MG63 (cell line): ENCODE results near the gene PDCD10. TPM values are rescaled to one million over a fixed set of nuclear protein-coding genes. Genes with fewer than 3 reads are reported as not detected.

Experiments used
- DNase-seq: peaks from one replicate; pipeline ENCODE4 v3.0.0-alpha.2; 2020
- H3K27me3 ChIP-seq: fragments of 250-450 bp; sonication (Bioruptor Pico); 2 replicates; pipeline ENCODE4 v1.5.1; 2020; ENCODE audit warnings: mild to moderate bottlenecking, moderate library complexity
- H3K36me3 ChIP-seq: fragments of 250-450 bp; sonication (Bioruptor Pico); 2 replicates; pipeline ENCODE4 v1.5.1; 2020; ENCODE audit warnings: mild to moderate bottlenecking, moderate library complexity
- H3K4me3 ChIP-seq: fragments of 250-450 bp; sonication (Bioruptor Pico); 2 replicates; pipeline ENCODE4 v1.5.1; 2020; ENCODE audit warnings: mild to moderate bottlenecking, moderate library complexity
- H3K9me3 ChIP-seq: fragments of 250-450 bp; sonication (Bioruptor Pico); 2 replicates; pipeline ENCODE4 v1.5.1; 2020; ENCODE audit warnings: mild to moderate bottlenecking, moderate library complexity
- total RNA-seq: library from RNA; depleted of rRNA; stranded (reverse); fragments of >200 nt; shearing (Covaris generic); gene quantifications from 2 replicates; pipeline ENCODE4 v1.2.3, GENCODE V29; 2014; ENCODE audit warnings: low replicate concordance

Gene PDCD10
- total RNA-seq, 1 experiment from 2014 or later: 94.1 TPM

GRCh38 chr3:167714871-167715270, 19.8 kb downstream of the PDCD10 start:
- no peak overlapping the region for H3K4me3 ChIP-seq
- peaks cover 74% of the 10 kb centered on the region for H3K36me3 ChIP-seq
- H3K27me3 ChIP-seq: no peaks in the 10 kb centered on the region
- no peaks in the 10 kb centered on the region for H3K9me3 ChIP-seq
- DNase-seq: no peak

- Histone ChIP-seq H3K27me3 (no peaks in the 10 kb centered on the region), H3K9me3 (no peaks in the 10 kb centered on the region), H3K36me3 (peaks cover 66% of the 10 kb centered on the region), H3K4me3 (no peak overlapping the region)
- DNase-seq: no peak
These were observed 22.2 kb downstream of the PDCD10 start for GRCh38 chr3:167712445-167712844.

DNA sequence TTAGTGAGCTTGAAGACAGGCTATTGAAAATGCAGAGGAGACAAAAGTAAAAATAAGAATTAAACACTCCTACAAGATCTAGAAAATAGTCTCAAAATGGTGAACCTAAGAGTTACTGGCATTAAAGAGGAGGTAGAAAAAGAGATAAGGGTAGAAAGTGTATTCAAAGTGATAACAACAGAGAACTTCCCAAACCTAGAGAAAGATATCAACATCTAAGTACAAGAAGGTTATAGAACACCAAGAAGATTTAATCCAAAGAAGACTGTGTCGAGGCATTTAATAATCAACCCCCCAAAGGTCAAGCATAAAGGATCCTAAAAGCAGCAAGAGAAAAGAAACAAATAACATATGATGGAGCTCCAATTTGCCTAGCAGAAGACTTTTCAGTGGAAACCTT, 23.3 kb downstream of the PDCD10 start:
- Histone ChIP-seq H3K9me3 (no peaks in the 10 kb centered on the region), H3K27me3 (no peaks in the 10 kb centered on the region), H3K36me3 (peaks cover 64% of the 10 kb centered on the region), H3K4me3 (no peak overlapping the region)
- no peak for DNase-seq

- H3K4me3 ChIP-seq: no peak overlapping the region
- peaks cover 64% of the 10 kb centered on the region for H3K36me3 ChIP-seq
- no peaks in the 10 kb centered on the region for H3K9me3 ChIP-seq
- H3K27me3 ChIP-seq: no peaks in the 10 kb centered on the region
- DNase-seq: no peak
These were observed 24.1 kb downstream of the PDCD10 start for GRCh38 chr3:167710552-167710951.

DNA sequence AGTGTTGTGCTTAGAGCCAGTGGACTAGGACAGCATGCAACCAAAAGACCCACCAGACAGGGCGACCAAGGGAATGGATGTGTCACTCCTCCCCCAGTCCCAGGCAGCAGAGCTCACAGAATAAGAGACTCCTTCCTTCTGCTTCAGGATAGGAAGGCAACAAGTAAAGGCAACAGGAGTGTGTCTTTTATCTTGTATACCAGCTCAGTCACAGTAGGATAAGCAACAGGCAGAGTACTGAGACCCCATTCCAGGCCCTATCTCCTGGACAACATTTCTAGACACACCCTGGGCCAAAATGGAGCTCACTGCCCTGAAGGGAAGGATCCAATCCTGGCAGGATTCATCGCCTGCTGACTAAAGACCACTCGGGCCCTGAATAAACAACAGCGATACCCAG, 25.0 kb downstream of the PDCD10 start:
- peaks cover 58% of the 10 kb centered on the region for H3K36me3 ChIP-seq
- H3K4me3 ChIP-seq: no peak overlapping the region
- H3K27me3 ChIP-seq: no peaks in the 10 kb centered on the region
- no peaks in the 10 kb centered on the region for H3K9me3 ChIP-seq
- no peak for DNase-seq

GRCh38 chr3:167705840-167706239, 28.9 kb downstream of the PDCD10 start:
- Histone ChIP-seq H3K27me3 (no peaks in the 10 kb centered on the region), H3K9me3 (no peaks in the 10 kb centered on the region), H3K4me3 (no peak overlapping the region), H3K36me3 (peaks cover 46% of the 10 kb centered on the region)
- no peak for DNase-seq

GRCh38 chr3:167700926-167701325, 33.8 kb downstream of the PDCD10 start:
- Histone ChIP-seq H3K27me3 (no peaks in the 10 kb centered on the region), H3K4me3 (no peak overlapping the region), H3K36me3 (peaks cover 28% of the 10 kb centered on the region), H3K9me3 (no peaks in the 10 kb centered on the region)
- DNase-seq: no peak

DNA sequence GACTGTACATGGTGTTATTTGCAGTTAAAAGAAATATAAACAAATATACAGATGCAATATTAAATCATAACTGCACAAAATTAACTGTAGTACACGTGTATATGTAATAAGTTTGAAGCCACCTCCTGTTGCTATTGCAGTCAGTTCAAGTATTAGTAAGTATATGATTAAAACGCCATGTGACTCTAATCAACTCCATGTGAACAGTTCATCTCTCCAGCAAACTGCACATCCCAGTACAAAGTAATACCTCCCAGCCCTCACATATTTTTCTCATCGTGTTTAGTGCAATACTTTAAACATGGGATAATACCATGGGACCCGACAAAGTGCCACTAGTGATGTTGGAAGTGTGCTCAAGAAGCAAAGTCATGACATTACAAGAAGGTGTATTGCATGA, 34.6 kb downstream of the PDCD10 start:
- Histone ChIP-seq H3K4me3 (no peak overlapping the region), H3K9me3 (no peaks in the 10 kb centered on the region), H3K36me3 (peaks cover 34% of the 10 kb centered on the region), H3K27me3 (no peaks in the 10 kb centered on the region)
- DNase-seq: no peak

DNA sequence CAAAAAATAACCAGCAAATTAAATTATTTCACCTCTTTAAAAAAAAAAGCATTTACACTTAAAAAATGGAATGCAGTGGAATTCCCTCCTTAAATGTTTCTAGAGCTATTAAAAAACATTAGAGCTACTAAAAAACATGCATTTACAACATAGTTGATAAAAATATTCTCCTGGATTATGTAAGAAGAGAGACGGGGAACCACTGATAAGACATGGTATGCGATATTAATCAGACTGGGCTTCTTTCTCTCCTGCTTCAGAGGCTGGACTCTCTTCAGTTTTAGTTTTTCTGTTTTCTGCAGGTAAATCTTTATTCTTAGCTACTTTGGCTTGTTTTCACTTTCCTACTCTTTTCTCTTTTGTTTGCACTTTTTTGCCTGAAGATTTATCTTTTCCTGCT, 40.6 kb downstream of the PDCD10 start:
- H3K36me3 ChIP-seq: peaks cover 28% of the 10 kb centered on the region
- DNase-seq: no peak

GRCh38 chr3:167691366-167691765, 43.3 kb downstream of the PDCD10 start:
- DNase-seq: no peak
- Histone ChIP-seq H3K4me3 (no peak overlapping the region), H3K27me3 (no peaks in the 10 kb centered on the region), H3K36me3 (peaks cover 30% of the 10 kb centered on the region), H3K9me3 (no peaks in the 10 kb centered on the region)

More for the DNA sequence above, 40.6 kb downstream of the PDCD10 start:
- Histone ChIP-seq H3K4me3 (no peak overlapping the region), H3K27me3 (no peaks in the 10 kb centered on the region), H3K9me3 (no peaks in the 10 kb centered on the region)

DNA sequence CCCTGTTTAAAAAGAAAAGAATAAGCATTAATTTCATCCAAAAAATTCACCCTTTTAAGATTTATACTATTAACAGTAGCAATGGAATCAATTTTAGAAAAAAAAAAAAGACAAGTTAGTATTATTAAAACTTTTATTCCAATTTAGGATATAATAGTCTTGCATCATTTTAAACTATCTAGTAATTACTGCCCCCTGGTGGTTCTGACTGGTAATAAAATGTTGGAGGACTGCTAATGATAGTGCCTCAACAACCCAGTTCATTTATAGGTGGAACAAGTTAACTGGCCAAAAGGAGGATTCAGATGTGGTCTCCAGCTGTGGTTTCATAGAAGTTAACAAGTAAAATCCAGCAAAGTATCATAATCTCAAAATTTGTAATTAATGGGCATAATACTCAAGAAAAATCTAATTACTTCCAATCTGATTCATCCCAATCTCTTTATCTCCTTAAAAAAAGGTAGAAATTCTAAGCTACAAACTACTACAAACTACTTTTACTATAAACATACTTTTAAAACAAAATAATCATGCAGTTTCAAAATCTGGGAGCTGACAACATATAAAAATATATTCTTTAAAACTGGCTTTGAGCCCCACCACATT, 50.2 kb downstream of the PDCD10 start:
- Histone ChIP-seq H3K36me3 (peaks cover 33% of the 10 kb centered on the region), H3K27me3 (no peaks in the 10 kb centered on the region), H3K9me3 (no peaks in the 10 kb centered on the region)

DNA sequence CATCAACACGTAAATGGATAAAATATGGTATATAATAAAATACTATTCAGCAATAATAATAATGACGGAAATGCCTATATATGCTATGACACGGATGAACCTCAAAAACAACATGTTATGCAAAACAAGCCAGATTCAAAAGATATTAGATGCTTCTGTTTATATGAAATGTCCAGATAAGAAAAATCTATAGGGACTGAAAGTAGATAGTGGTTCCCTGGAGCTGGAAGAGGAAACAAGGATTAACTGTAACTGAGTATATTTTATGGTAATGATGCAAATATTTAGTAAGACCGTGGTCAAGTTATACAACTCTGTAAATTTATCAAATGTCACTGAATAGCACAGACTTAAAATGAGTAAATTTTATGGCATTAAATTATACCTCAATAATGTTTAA, 55.2 kb downstream of the PDCD10 start:
- no peak for DNase-seq
- Histone ChIP-seq H3K4me3 (no peak overlapping the region), H3K36me3 (peaks cover 56% of the 10 kb centered on the region), H3K27me3 (no peaks in the 10 kb centered on the region), H3K9me3 (peaks cover 9% of the 10 kb centered on the region)

More for the DNA sequence above, 50.2 kb downstream of the PDCD10 start:
- H3K4me3 ChIP-seq: no peak overlapping the region
- DNase-seq: peak; percentile 6

DNA sequence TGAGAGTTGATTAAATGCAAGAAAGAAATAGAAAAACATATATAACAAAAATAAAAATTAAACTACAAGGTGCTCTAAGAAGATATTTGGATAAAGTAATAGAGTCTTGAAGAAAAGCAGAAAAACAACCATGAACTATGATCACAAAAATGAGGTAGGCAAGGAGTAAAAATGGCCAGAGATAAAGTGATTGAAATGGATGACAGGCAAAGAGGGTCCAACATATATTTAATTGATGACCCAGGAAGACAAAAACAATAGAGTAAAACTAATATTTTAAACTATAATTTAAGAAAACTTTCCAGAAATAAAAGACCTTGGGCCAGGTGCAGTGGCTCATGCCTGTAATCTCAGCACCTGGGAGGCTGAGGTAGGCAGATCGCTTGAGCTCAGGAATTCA, 58.8 kb downstream of the PDCD10 start:
- Histone ChIP-seq H3K36me3 (peaks cover 45% of the 10 kb centered on the region), H3K27me3 (no peaks in the 10 kb centered on the region), H3K9me3 (peaks cover 9% of the 10 kb centered on the region), H3K4me3 (no peak overlapping the region)
- DNase-seq: no peak

- no peaks in the 10 kb centered on the region for H3K27me3 ChIP-seq
- peaks cover 9% of the 10 kb centered on the region for H3K9me3 ChIP-seq
- peaks cover 37% of the 10 kb centered on the region for H3K36me3 ChIP-seq
- H3K4me3 ChIP-seq: no peak overlapping the region
- no peak for DNase-seq
These were observed 61.5 kb downstream of the PDCD10 start for GRCh38 chr3:167673221-167673620.

GRCh38 chr3:167671878-167672427, 62.7 kb downstream of the PDCD10 start:
- no peaks in the 10 kb centered on the region for H3K27me3 ChIP-seq
- H3K4me3 ChIP-seq: no peak overlapping the region
- H3K36me3 ChIP-seq: peaks cover 34% of the 10 kb centered on the region
- H3K9me3 ChIP-seq: peaks cover 7% of the 10 kb centered on the region
- no peak for DNase-seq

GRCh38 chr3:167669699-167670098, 65.0 kb downstream of the PDCD10 start:
- H3K4me3 ChIP-seq: no peak overlapping the region
- H3K9me3 ChIP-seq: no peaks in the 10 kb centered on the region
- H3K27me3 ChIP-seq: no peaks in the 10 kb centered on the region
- H3K36me3 ChIP-seq: peaks cover 13% of the 10 kb centered on the region
- DNase-seq: no peak

DNA sequence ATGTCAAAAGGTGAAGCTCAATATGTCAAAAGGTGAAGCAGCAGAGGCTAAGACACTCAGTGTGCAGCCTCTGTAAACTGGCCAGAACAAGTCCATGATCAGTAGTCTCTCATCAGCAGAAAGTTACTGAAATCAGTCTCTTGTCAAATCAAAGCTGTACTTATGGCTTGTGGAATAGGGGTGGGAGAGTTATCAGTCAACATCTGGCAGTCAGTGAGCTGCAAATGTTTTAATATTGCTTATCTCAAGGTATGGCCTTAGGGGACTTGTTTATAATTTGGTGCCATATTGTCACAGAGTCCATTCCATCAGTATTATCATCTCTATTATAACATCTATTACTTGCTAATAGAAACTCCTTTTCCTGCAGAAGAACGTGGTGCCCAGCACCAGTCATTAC, 66.0 kb downstream of the PDCD10 start:
- Histone ChIP-seq H3K9me3 (no peaks in the 10 kb centered on the region), H3K4me3 (no peak overlapping the region), H3K27me3 (no peaks in the 10 kb centered on the region), H3K36me3 (peaks cover 4% of the 10 kb centered on the region; the same call in 1 of the 2 replicates)
- DNase-seq: no peak

- no peak for DNase-seq
- no peaks in the 10 kb centered on the region for H3K9me3 ChIP-seq
- H3K36me3 ChIP-seq: no peaks in the 10 kb centered on the region
These were observed 68.1 kb downstream of the PDCD10 start for GRCh38 chr3:167666563-167666962.

More at GRCh38 chr3:167666563-167666962, 68.1 kb downstream of the PDCD10 start:
- Histone ChIP-seq H3K4me3 (no peak overlapping the region), H3K27me3 (no peaks in the 10 kb centered on the region)
